GM20000 (cell line): ENCODE data around the gene GLRA1.

ENCODE experiments used
- DNase-seq: peaks from one replicate; pipeline ENCODE4 v3.0.0; 2012; ENCODE audit warnings: low spot score
- CTCF ChIP-seq: IDR thresholded peaks from 2 replicates; pipeline ENCODE4 v1.5.1; 2012; ENCODE audit warnings: mild to moderate bottlenecking, control low read depth; ENCODE audit errors: extremely low read depth, missing control alignments

The GLRA1 gene

GRCh38 chr5:151904909-151905308 is 19.7 kb downstream of the GLRA1 start:
- no peak for TF ChIP-seq CTCF
- no peak for DNase-seq

GRCh38 chr5:151904127-151904526 is 20.5 kb downstream of the GLRA1 start:
- no peak for DNase-seq
- no peak for TF ChIP-seq CTCF

- peak; percentile 54 for DNase-seq
- no peak for TF ChIP-seq CTCF
Measured at GRCh38 chr5:151903243-151903653, 21.4 kb downstream of the GLRA1 start.

GRCh38 chr5:151902215-151902614 is 22.4 kb downstream of the GLRA1 start:
- TF ChIP-seq CTCF: no peak
- peak; percentile 27 for DNase-seq

- no peak for DNase-seq
- no peak for TF ChIP-seq CTCF
Measured at GRCh38 chr5:151901611-151902010, 23.0 kb downstream of the GLRA1 start.

- DNase-seq: no peak
- TF ChIP-seq CTCF: no peak
Measured at GRCh38 chr5:151900891-151901290, 23.8 kb downstream of the GLRA1 start.

- no peak for DNase-seq
- no peak for TF ChIP-seq CTCF
Measured at GRCh38 chr5:151899399-151899798, 25.3 kb downstream of the GLRA1 start.
